ENCODE data around the gene ACSM6. TPM values are rescaled to one million over a fixed set of nuclear protein-coding genes. Genes with fewer than 3 reads are reported as not detected.
A peak's percentile ranks its signal among the peaks of the same experiment; 100 is the strongest.
"Not testable (repeated sequence)": the region's sequence is repeated elsewhere in the genome, so short reads cannot be mapped to it uniquely, and the experiment has no call there.

Gene ACSM6
- total RNA-seq, 4 donors from 2014 or later, result not detected

DNA sequence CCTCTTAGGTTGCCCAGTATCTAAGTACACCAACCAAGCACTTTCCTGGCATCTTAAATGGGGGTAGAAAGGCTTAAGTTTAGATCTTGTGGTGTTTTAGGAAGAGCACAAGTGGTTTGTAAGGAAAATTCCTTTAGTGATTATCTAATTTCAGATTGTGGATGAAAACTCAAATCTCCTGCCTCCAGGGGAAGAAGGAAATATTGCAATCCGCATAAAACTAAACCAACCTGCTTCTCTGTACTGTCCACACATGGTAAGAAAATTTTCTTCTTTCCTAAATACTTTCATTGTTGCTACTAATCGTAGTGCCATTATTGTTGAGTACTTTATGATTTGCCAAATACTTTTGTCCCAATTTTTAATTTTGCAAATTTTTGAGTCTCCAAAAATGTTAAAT, 31.1 kb downstream of the ACSM6 start:
- no peak overlapping the region for H3K4me3 ChIP-seq
- H3K9me3 ChIP-seq, result no peaks in the 10 kb centered on the region
- H3K36me3 ChIP-seq, result no peaks in the 10 kb centered on the region
- intact Hi-C loops (cut with DNase I), result no loop called here
- no peak for DNase-seq
- no peaks in the 10 kb centered on the region for H3K27me3 ChIP-seq
- 65 to 69% methylated on average over 2 of the region's 2 CpGs for WGBS, 2 donors
- no peaks in the 10 kb centered on the region for H3K4me1 ChIP-seq
- no peak overlapping the region for H3K27ac ChIP-seq
- TF ChIP-seq, protein P1, sequence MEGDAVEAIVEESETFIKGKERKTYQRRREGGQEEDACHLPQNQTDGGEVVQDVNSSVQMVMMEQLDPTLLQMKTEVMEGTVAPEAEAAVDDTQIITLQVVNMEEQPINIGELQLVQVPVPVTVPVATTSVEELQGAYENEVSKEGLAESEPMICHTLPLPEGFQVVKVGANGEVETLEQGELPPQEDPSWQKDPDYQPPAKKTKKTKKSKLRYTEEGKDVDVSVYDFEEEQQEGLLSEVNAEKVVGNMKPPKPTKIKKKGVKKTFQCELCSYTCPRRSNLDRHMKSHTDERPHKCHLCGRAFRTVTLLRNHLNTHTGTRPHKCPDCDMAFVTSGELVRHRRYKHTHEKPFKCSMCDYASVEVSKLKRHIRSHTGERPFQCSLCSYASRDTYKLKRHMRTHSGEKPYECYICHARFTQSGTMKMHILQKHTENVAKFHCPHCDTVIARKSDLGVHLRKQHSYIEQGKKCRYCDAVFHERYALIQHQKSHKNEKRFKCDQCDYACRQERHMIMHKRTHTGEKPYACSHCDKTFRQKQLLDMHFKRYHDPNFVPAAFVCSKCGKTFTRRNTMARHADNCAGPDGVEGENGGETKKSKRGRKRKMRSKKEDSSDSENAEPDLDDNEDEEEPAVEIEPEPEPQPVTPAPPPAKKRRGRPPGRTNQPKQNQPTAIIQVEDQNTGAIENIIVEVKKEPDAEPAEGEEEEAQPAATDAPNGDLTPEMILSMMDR (IDR thresholded peaks at IDR 0.05), result no peak
- no peak for TF ChIP-seq POLR2A (IDR thresholded peaks at IDR 0.05)

DNA sequence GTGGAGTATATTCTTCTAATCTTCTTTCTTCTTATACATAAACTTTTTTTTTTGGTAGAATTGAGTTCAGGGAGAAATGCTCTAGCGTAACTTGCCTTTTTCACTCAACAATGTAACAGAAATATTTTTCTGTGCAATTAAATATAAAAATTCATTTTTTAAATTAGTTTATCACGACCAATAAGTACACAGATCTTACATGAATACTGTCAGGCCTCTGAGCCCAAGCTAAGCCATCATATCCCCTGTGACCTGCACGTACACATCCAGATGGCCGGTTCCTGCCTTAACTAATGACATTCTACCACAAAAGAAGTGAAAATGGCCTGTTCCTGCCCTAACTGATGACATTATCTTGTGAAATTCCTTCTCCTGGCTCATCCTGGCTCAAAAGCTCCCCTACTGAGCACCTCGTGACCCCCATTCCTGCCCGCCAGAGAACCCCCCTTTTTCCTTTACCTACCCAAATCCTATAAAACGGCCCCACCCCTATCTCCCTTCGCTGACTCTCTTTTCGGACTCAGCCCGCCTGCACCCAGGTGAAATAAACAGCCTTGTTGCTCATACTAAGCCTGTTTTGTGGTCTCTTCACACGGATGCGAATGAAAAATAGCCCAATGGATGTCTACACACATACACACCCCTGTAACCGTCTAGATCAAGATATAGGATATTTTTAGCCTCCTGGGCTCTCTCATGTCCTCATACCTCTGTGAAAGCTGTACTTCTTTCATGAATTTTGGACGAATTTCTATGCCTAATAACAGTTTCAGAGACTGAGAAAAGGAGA, 35.1 kb downstream of the ACSM6 start:
- H3K27ac ChIP-seq; H3K9me3 ChIP-seq; H3K4me1 ChIP-seq; H3K27me3 ChIP-seq; intact Hi-C loops (cut with DNase I); H3K4me3 ChIP-seq; DNase-seq: not testable (repeated sequence)
- peaks cover 0 to 19% (median 0%) of the 10 kb centered on the region in 3 donors for H3K36me3 ChIP-seq
- 85 to 87% methylated on average over 12 to 14 of the region's 14 CpGs for WGBS, 2 donors

DNA sequence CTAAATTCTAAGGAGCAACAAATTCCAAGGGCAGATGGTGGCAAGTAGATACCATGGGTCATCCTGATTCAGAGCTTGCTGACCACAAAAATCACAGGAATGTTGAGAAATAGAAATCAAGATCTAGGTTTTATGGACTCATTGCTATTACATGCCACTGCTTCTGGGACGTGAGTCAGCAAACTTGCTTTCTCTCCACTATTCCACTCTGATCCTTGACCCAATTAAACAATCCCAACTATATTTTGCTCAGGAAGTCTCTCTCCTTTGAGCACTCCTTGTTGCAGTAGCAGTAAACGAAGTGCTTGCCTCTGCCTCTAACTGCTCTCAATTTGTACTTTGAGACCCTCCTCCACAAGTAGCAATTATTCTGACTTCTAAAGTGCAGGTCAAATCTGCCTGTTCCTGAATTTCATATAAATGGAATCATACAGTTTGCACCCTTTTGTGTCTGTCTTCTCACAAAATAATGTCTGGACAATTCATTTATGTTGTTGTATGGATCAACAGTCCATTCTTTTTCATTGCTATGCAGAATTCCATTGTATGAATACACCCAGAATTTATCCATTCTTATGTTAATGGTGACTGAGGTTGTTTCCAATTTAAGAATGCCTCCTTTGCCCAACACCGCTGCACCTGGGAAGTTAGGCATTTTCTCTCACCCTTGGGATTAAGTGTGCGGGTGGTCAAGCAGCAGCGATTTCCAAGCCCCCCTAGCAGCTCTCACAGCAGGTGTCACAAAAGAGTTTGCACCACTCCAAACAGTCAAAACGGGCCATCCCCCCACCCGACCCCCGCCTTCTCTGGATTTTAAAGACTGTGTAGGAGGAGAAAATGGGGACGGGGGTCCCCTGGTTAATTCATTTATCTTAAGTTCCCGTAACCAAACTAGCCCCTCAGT, 35.9 kb downstream of the ACSM6 start:
- peak overlapping the region; percentile 15 to 61 (median 44) for H3K4me3 ChIP-seq
- H3K27ac ChIP-seq, result no peak overlapping the region
- H3K4me1 ChIP-seq, result peaks cover 0 to 10% (median 0%) of the 10 kb centered on the region in 3 donors
- H3K27me3 ChIP-seq, result no peaks in the 10 kb centered on the region
- intact Hi-C loops (cut with DNase I), result no loop called here
- no peaks in the 10 kb centered on the region for H3K9me3 ChIP-seq
- H3K36me3 ChIP-seq, result peaks cover 0 to 27% (median 4%) of the 10 kb centered on the region in 3 donors
- no peak for DNase-seq
- WGBS, 2 donors, result 64% methylated on average over 10 of the region's 10 CpGs
- no peak for TF ChIP-seq POLR2A (IDR thresholded peaks at IDR 0.05)
- TF ChIP-seq, protein P1 (IDR thresholded peaks at IDR 0.05), result no peak

DNA sequence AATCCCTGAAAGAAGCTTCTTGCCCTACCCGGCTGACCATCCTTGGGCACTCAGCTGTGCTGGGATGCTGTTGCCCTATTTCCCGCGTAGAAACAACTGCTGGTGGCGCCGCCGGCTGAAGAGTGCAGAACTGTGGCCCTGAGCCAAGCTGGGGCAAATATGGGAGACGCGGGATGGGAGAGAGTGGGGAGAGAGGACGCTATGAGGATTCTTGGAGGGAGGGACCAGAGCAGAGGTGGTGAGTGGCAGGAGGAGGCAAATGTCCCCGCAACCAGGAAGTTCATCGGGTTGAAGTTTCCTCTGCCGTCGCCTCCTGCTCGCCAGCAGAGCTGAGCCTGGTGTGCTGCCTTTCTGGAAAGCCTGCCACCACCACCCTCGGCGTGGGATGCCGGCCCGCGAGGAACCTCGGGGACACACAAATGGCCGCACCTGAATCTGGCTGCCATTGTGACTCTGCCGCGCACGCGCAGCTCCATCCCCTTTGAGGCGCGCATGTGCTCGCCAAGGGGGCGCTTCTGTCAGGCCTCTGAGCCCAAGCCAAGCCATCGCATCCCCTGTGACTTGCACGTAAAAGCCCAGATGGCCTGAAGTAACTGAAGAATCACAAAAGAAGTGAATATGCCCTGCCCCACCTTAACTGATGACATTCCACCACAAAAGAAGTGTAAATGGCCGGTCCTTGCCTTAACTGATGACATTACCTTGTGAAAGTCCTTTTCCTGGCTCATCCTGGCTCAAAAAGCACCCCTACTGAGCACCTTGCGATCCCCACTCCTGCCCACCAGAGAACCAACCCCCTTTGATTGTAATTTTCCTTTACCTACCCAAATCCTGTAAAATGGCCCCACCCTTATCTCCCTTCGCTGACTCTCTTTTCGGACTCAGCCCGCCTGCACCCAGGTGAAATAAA, 36.9 kb downstream of the ACSM6 start:
- peaks cover 0 to 14% (median 4%) of the 10 kb centered on the region in 3 donors for H3K4me1 ChIP-seq
- peak overlapping the region; percentile 15 to 61 (median 44) for H3K4me3 ChIP-seq
- intact Hi-C loops (cut with DNase I); H3K9me3 ChIP-seq; DNase-seq; H3K27me3 ChIP-seq: not testable (repeated sequence)
- peak overlapping the region in 2 of 4 donors; percentile 6 to 29 for H3K27ac ChIP-seq
- 68 to 71% methylated on average over 7 to 24 of the region's 36 CpGs for whole genome bisulfite sequencing, 2 donors
- peaks cover 0 to 37% (median 6%) of the 10 kb centered on the region in 3 donors for H3K36me3 ChIP-seq

DNA sequence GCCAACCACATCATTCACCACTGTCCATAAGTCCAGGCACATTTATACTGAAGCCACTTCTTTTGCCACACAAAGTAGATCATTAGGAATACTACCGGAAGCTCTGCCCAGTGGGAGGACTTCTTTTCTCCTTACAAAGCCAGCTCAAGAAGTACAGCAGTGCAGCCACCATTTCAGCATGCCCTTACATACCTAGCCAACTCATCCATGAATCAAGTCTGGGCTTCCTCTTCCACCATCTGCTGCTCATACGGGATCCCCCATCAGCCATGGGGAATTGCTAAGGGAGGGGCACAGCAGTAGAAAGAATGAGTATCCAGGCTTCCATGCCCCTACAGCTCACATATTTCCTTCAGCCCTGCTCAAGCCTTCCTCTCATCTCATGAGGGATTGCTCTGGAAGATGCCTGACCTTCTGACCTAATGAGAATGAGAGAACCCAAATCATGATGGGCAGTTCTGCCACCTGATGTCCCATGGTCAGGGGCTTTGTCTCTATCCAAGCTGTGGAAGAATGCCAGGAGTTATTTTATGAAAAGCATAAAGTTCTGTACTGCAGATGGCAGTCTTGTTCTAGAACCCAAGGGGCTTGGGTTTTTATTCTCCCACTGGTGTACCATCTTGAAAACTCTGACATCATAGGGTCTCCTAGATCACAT, 39.5 kb downstream of the ACSM6 start:
- no peak for DNase-seq
- H3K4me3 ChIP-seq, result no peak overlapping the region
- intact Hi-C loops (cut with DNase I), result no loop called here
- no peak overlapping the region for H3K27ac ChIP-seq
- no peaks in the 10 kb centered on the region for H3K27me3 ChIP-seq
- peaks cover 0 to 63% (median 15%) of the 10 kb centered on the region in 3 donors for H3K36me3 ChIP-seq
- WGBS, 2 donors, result 63 to 91% methylated on average over 1 to 2 of the region's 2 CpGs
- TF ChIP-seq POLR2A (IDR thresholded peaks at IDR 0.05), result no peak
- TF ChIP-seq, protein P1 (IDR thresholded peaks at IDR 0.05), result no peak
- peaks cover 4 to 25% (median 13%) of the 10 kb centered on the region in 3 donors for H3K4me1 ChIP-seq
- H3K9me3 ChIP-seq, result no peaks in the 10 kb centered on the region
